ENCODE results near the gene TMPRSS9. TPM values are rescaled to one million over a fixed set of nuclear protein-coding genes. Genes with fewer than 3 reads are reported as not detected.

Gene TMPRSS9
- total and polyA plus RNA-seq, 2 donors from 2014 or later, result not detected

- Histone ChIP-seq H3K9me3 (ENCODE audit: control insufficient read depth in 2 of 3, insufficient read depth in 1 of 3, low read length in 3 of 3) (no peaks in the 10 kb centered on the region), H3K27me3 (ENCODE audit: control insufficient read depth, insufficient read depth, low read length) (no peaks in the 10 kb centered on the region), H3K9ac (ENCODE audit: low read length in 3 of 3) (no peak overlapping the region), H3K4me3 (ENCODE audit: low read length in 3 of 3) (no peak overlapping the region), H3K36me3 (ENCODE audit: control insufficient read depth in 2 of 3, insufficient read depth in 3 of 3, low read length in 3 of 3) (peaks cover 0 to 9% (median 3%) of the 10 kb centered on the region in 3 donors), H3K27ac (ENCODE audit: low read depth in 2 of 2, low read length in 2 of 2) (no peak overlapping the region), H3K4me1 (ENCODE audit: control insufficient read depth in 2 of 3, insufficient read depth in 2 of 3, low read depth in 1 of 3, low read length in 3 of 3) (no peaks in the 10 kb centered on the region)
- FAIRE-seq, result no peak
- DNase-seq, result peak in 1 of 5 donors; percentile 64
- TF ChIP-seq, protein P1, sequence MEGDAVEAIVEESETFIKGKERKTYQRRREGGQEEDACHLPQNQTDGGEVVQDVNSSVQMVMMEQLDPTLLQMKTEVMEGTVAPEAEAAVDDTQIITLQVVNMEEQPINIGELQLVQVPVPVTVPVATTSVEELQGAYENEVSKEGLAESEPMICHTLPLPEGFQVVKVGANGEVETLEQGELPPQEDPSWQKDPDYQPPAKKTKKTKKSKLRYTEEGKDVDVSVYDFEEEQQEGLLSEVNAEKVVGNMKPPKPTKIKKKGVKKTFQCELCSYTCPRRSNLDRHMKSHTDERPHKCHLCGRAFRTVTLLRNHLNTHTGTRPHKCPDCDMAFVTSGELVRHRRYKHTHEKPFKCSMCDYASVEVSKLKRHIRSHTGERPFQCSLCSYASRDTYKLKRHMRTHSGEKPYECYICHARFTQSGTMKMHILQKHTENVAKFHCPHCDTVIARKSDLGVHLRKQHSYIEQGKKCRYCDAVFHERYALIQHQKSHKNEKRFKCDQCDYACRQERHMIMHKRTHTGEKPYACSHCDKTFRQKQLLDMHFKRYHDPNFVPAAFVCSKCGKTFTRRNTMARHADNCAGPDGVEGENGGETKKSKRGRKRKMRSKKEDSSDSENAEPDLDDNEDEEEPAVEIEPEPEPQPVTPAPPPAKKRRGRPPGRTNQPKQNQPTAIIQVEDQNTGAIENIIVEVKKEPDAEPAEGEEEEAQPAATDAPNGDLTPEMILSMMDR (IDR thresholded peaks at IDR 0.05; ENCODE audit: borderline replicate concordance, extremely low read depth, insufficient read depth), result no peak
- intact Hi-C loops (cut with DNase I), result no loop called here
Observed at GRCh38 chr19:2340496-2341243, 19.4 kb upstream of the TMPRSS9 start.

GRCh38 chr19:2341244-2341751 is 18.8 kb upstream of the TMPRSS9 start:
- intact Hi-C loops (cut with DNase I), result no loop called here
- Histone ChIP-seq H3K27ac (ENCODE audit: low read depth in 2 of 2, low read length in 2 of 2) (no peak overlapping the region), H3K4me1 (ENCODE audit: control insufficient read depth in 2 of 3, insufficient read depth in 2 of 3, low read depth in 1 of 3, low read length in 3 of 3) (no peaks in the 10 kb centered on the region), H3K9ac (ENCODE audit: low read length in 3 of 3) (no peak overlapping the region), H3K36me3 (ENCODE audit: control insufficient read depth in 2 of 3, insufficient read depth in 3 of 3, low read length in 3 of 3) (peaks cover 0 to 9% (median 2%) of the 10 kb centered on the region in 3 donors), H3K4me3 (ENCODE audit: low read length in 3 of 3) (no peak overlapping the region), H3K9me3 (ENCODE audit: control insufficient read depth in 2 of 3, insufficient read depth in 1 of 3, low read length in 3 of 3) (no peaks in the 10 kb centered on the region), H3K27me3 (ENCODE audit: control insufficient read depth, insufficient read depth, low read length) (no peaks in the 10 kb centered on the region)
- TF ChIP-seq, protein P1 (IDR thresholded peaks at IDR 0.05; ENCODE audit: borderline replicate concordance, extremely low read depth, insufficient read depth), result no peak
- FAIRE-seq (no peak), DNase-seq (peak in 1 of 5 donors; percentile 63)

DNA sequence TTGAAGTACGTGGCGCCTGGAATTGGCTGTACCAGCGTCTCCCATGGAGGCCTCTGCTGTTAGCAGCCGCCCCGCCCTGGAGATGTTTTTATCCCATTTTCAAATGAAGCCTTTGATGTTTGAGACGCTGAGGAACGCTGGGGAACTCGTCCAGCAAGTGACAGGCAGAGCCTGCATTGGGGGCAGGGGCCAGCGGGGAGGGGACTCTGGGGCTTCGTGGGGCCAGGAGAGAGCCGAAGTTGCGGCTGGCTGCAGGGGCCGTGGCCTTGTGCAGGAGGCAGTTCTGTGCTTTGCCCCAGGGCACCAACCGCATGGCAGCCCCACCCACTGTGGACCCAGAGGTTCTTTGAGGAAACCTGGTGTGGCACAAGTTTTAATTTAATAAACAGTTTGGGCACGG is 18.1 kb upstream of the TMPRSS9 start:
- no peaks in the 10 kb centered on the region for H3K4me1 ChIP-seq (ENCODE audit: control insufficient read depth in 2 of 3, insufficient read depth in 2 of 3, low read depth in 1 of 3, low read length in 3 of 3)
- FAIRE-seq (no peak), DNase-seq (peak in 1 of 5 donors; percentile 57)
- no peak overlapping the region for H3K27ac ChIP-seq (ENCODE audit: low read depth in 2 of 2, low read length in 2 of 2)
- intact Hi-C loops (cut with DNase I), result no loop called here
- H3K36me3 ChIP-seq (ENCODE audit: control insufficient read depth in 2 of 3, insufficient read depth in 3 of 3, low read length in 3 of 3), result peaks cover 0 to 9% (median 0%) of the 10 kb centered on the region in 3 donors
- H3K4me3 ChIP-seq (ENCODE audit: low read length in 3 of 3), result no peak overlapping the region
- no peaks in the 10 kb centered on the region for H3K27me3 ChIP-seq (ENCODE audit: control insufficient read depth, insufficient read depth, low read length)
- H3K9ac ChIP-seq (ENCODE audit: low read length in 3 of 3), result no peak overlapping the region
- TF ChIP-seq, protein P1 (IDR thresholded peaks at IDR 0.05; ENCODE audit: borderline replicate concordance, extremely low read depth, insufficient read depth), result no peak
- H3K9me3 ChIP-seq (ENCODE audit: control insufficient read depth in 2 of 3, insufficient read depth in 1 of 3, low read length in 3 of 3), result no peaks in the 10 kb centered on the region
